GM12878 (cell line): ENCODE results near the gene MPHOSPH9. TPM values are rescaled to one million over a fixed set of nuclear protein-coding genes. Genes with fewer than 3 reads are reported as not detected.

Experiments
- ATAC-seq: fragments of 200-7000 bp; cut with Tn5 transposase; 3 replicates; pipeline ENCODE4 v1.9.1; 2020; ENCODE audit warnings: mild to moderate bottlenecking, moderate library complexity
- BruUV-seq: library from RNA; stranded (reverse); fragments of 400-500 nt; replicated peaks from 2 replicates; lab custom pipeline; 2021; lab: Mats Ljungman, UMichigan
- CTCF ChIA-PET: fragments of 300-600 bp; sonication (Branson Sonifier 250); formaldehyde crosslinking; extraction: SDS; loops from one replicate; lab custom pipeline; 2021; ENCODE audit warnings: inconsistent platforms; lab: Yijun Ruan, JAX
- POLR2A ChIA-PET: fragments of 350-600 bp; formaldehyde crosslinking; extraction: SDS; loops from one replicate; lab custom pipeline; 2021; ENCODE audit warnings: inconsistent platforms; lab: Charles Lee
- RAD21 ChIA-PET: fragments of 300-600 bp; sonication (Branson Sonifier 250); formaldehyde crosslinking; loops from one replicate; lab custom pipeline; 2023; ENCODE audit warnings: antibody characterized with exemption; ENCODE audit not compliant: unreplicated experiment; lab: Charles Lee
- SMC1A ChIA-PET: fragments of 300-600 bp; sonication (Branson Sonifier 250); formaldehyde crosslinking; loops from one replicate; lab custom pipeline; 2023; ENCODE audit not compliant: unreplicated experiment, uncharacterized antibody; lab: Charles Lee
- DNase-seq: peaks from one replicate; pipeline ENCODE4 v3.0.0-alpha.2; 2011; ENCODE audit warnings: low read depth, low spot score
- FAIRE-seq: peaks from 3 replicates; lab custom pipeline; 2011; peaks lifted over from hg19 to GRCh38; lab: Jason Lieb, UNC
- H2AFZ ChIP-seq: 2 replicates; pipeline ENCODE4 v1.6.0; 2011; ENCODE audit warnings: low read depth, low read length, control low read depth; ENCODE audit not compliant: control insufficient read depth
- H3K27ac ChIP-seq: 2 replicates; pipeline ENCODE4 v1.5.1; 2011; ENCODE audit warnings: control low read depth; ENCODE audit not compliant: control insufficient read depth, insufficient read depth
- H3K27me3 ChIP-seq, 2 experiments: replicated peaks in 1 of 2; 2 replicates each; pipeline versions ENCODE4 v1.6.0 to v1.6.1; 2011; ENCODE audit warnings: low read length in 1 of 2; ENCODE audit not compliant: control insufficient read depth in 2 of 2, insufficient read depth in 2 of 2
- H3K36me3 ChIP-seq, 2 experiments: 2 replicates each; pipeline ENCODE4 v1.5.1; 2011; ENCODE audit warnings: low read length in 1 of 2; ENCODE audit not compliant: control insufficient read depth in 2 of 2, insufficient read depth in 2 of 2
- H3K4me1 ChIP-seq: 2 replicates; pipeline ENCODE4 v1.6.1; 2011; ENCODE audit warnings: mild to moderate bottlenecking, low read length, moderate library complexity, mixed read lengths; ENCODE audit not compliant: control insufficient read depth, insufficient read depth
- H3K4me2 ChIP-seq: 2 replicates; pipeline ENCODE4 v1.6.0; 2011; ENCODE audit warnings: control low read depth; ENCODE audit not compliant: control insufficient read depth, insufficient read depth
- H3K4me3 ChIP-seq: fragments of 200-600 bp; sonication (generic); 2 replicates; pipeline ENCODE4 v1.5.1; 2016
- H3K79me2 ChIP-seq: 2 replicates; pipeline ENCODE4 v1.6.0; 2011; ENCODE audit warnings: low read length; ENCODE audit not compliant: control insufficient read depth, insufficient read depth
- H3K9ac ChIP-seq: 2 replicates; pipeline ENCODE4 v1.8.0; 2011; ENCODE audit warnings: low read length, control low read depth, mixed read lengths; ENCODE audit not compliant: control insufficient read depth, insufficient read depth
- H3K9me3 ChIP-seq: replicated peaks from 3 replicates; pipeline ENCODE4 v1.5.1; 2011; ENCODE audit warnings: mild to moderate bottlenecking, low read length; ENCODE audit not compliant: control insufficient read depth, insufficient read depth
- H4K20me1 ChIP-seq: 2 replicates; pipeline ENCODE4 v1.6.0; 2011; ENCODE audit not compliant: control insufficient read depth, insufficient read depth
- BCL3 ChIP-seq: IDR thresholded peaks from 2 replicates; pipeline ENCODE4 v1.6.1; 2011; ENCODE audit warnings: borderline replicate concordance, low read depth, mild to moderate bottlenecking, moderate library complexity, low read length; ENCODE audit not compliant: insufficient read depth, poor library complexity, severe bottlenecking
- CEBPB ChIP-seq, 2 experiments: fragments of 150-350 bp in 1 of 2; IDR thresholded peaks; 2 replicates each; pipeline ENCODE4 v1.6.1; 2012 to 2014; ENCODE audit warnings: low read depth in 2 of 2, low read length in 2 of 2, borderline replicate concordance in 1 of 2, inconsistent platforms in 1 of 2
- EP300 ChIP-seq, 2 experiments: fragments of 150-350 bp in 1 of 2; IDR thresholded peaks; 2 replicates each; pipeline ENCODE4 v1.6.1; 2011 to 2012; ENCODE audit warnings: low read depth in 2 of 2, low read length in 2 of 2, borderline replicate concordance in 1 of 2, improper control_type of control experiment in 1 of 2, inconsistent platforms in 1 of 2; ENCODE audit not compliant: control insufficient read depth in 1 of 2
- ESRRA ChIP-seq: IDR thresholded peaks from 2 replicates; pipeline ENCODE4 v1.6.1; 2012; ENCODE audit warnings: mild to moderate bottlenecking, low read length, improper control_type of control experiment
- HCFC1 ChIP-seq: fragments of 150-350 bp; IDR thresholded peaks from 2 replicates; pipeline ENCODE4 v1.6.1; 2014; ENCODE audit warnings: low read length
- HSF1 ChIP-seq: fragments of 150-350 bp; IDR thresholded peaks from 2 replicates; pipeline ENCODE4 v1.6.1; 2014; ENCODE audit warnings: mild to moderate bottlenecking, low read depth, low read length
- IKZF1 ChIP-seq: fragments of 450-650 bp; conservative IDR thresholded peaks from 2 replicates; pipeline ENCODE4 v1.6.1; 2017; ENCODE audit warnings: antibody characterized with exemption, mild to moderate bottlenecking
- MYC ChIP-seq: IDR thresholded peaks from 2 replicates; pipeline ENCODE4 v1.6.1; 2011; ENCODE audit warnings: mild to moderate bottlenecking, low read length, moderate library complexity, inconsistent platforms; ENCODE audit not compliant: insufficient read depth, insufficient replicate concordance, insufficient read length, severe bottlenecking
- PAX8 ChIP-seq: fragments of 450-650 bp; IDR thresholded peaks from 2 replicates; pipeline ENCODE4 v1.6.1; 2017; ENCODE audit warnings: mild to moderate bottlenecking, moderate library complexity
- POLR2A ChIP-seq: IDR thresholded peaks from 2 replicates; pipeline ENCODE4 v1.6.1; 2011; ENCODE audit warnings: low read depth, mild to moderate bottlenecking, low read length
- ZBTB4 ChIP-seq: fragments of 450-650 bp; formaldehyde crosslinking; IDR thresholded peaks from 2 replicates; pipeline ENCODE4 v1.4.0; 2022; ENCODE audit warnings: mild to moderate bottlenecking, moderate library complexity
- ZNF217 ChIP-seq: fragments of 450-650 bp; IDR thresholded peaks from 2 replicates; pipeline ENCODE4 v1.6.1; 2017; ENCODE audit warnings: antibody characterized with exemption, mild to moderate bottlenecking
- ZNF24 ChIP-seq: fragments of 450-650 bp; IDR thresholded peaks from 2 replicates; pipeline ENCODE4 v1.6.1; 2017; ENCODE audit warnings: antibody characterized with exemption, mild to moderate bottlenecking
- ZZZ3 ChIP-seq: IDR thresholded peaks from 2 replicates; pipeline ENCODE4 v1.6.1; 2011; ENCODE audit warnings: low read depth; ENCODE audit not compliant: control insufficient read depth, insufficient read length
- WGBS: methylation state at CpG from one replicate; pipeline ENCODE4 v1.1.6; 2016; ENCODE audit warnings: low lambda C conversion rate; ENCODE audit not compliant: insufficient replicate concordance, insufficient coverage; ENCODE audit errors: missing lambda C conversion rate; 5-methylcytosine and 5-hydroxymethylcytosine counted together
- in situ Hi-C: fragments of 300-500 bp; cut with MboI; formaldehyde crosslinking; loops from 9 replicates; pipeline ENCODE4 v1.14.3; 2018; ENCODE audit warnings: mixed read lengths
- intact Hi-C: fragments of 100-400 bp; cut with micrococcal nuclease; formaldehyde crosslinking; loops from one replicate; pipeline ENCODE4 v1.14.2; 2022; ENCODE audit not compliant: unreplicated experiment
- polyA plus RNA-seq, 11 experiments: library from polyadenylated mRNA; depleted of rRNA in 4 of 11; unstranded in 6 of 11; stranded (reverse) in 5 of 11; fragments of >200 nt; fragmentation: Nextera tagmentation in 4 of 11; fragmentation: Illumina TruSeq in 1 of 11; extraction: Ambion mirVana in 4 of 11; extraction: Trizol in 1 of 11; gene quantifications; 1 replicate in 1 of 11; 2 replicates in 10 of 11; pipeline versions ENCODE4 v1.2.1 to v1.2.3, GENCODE V29; 2011 to 2016; ENCODE audit warnings: inconsistent platforms in 2 of 11, missing spikeins in 2 of 11, low read depth in 1 of 11
- total RNA-seq, 4 experiments: library from RNA; depleted of rRNA in 3 of 4; stranded (reverse); fragments of >200 nt in 3 of 4; fragmentation: Illumina TruSeq in 1 of 4; extraction: Trizol in 1 of 4; gene quantifications; 2 replicates each; pipeline versions ENCODE4 v1.2.1 to v1.2.3, GENCODE V29; 2013 to 2021

MPHOSPH9 gene
- total and polyA plus RNA-seq, 10 of the 15 experiments (the other 5 are each of a cell fraction or from before 2014, with no cell fraction given), result 11.5 to 72.2 (median 45.7) TPM

GRCh38 chr12:123151457-123152454 is 81.2 kb downstream of the MPHOSPH9 start:
- Histone ChIP-seq H3K4me1 (no peaks in the 10 kb centered on the region), H3K9me3 (no peaks in the 10 kb centered on the region), H3K27me3 (peaks cover 0 to 4% of the 10 kb centered on the region in 2 experiments; a peak in 1 of 4 replicates), H3K4me3 (peak overlapping the region; percentile 72), H3K27ac (no peak overlapping the region), H4K20me1 (no peaks in the 10 kb centered on the region), H3K79me2 (no peaks in the 10 kb centered on the region), H3K4me2 (peak overlapping the region; percentile 92), H3K36me3 (peaks cover 2 to 4% of the 10 kb centered on the region in 2 experiments; a peak in 3 of 4 replicates), H3K9ac (peak overlapping the region; percentile 51; the same call in 1 of the 2 replicates), H2AFZ (peak overlapping the region; percentile 15; the same call in 1 of the 2 replicates)
- WGBS, result 57% methylated on average over 46 of the region's 46 CpGs
- ChIA-PET CTCF (interaction anchor here (1.1 to 1.6 kb wide), 3 partner anchors 86 to 158 kb away, joined by 3 to 5 read pairs (median 4); no protein-coding TSS in a partner anchor), RAD21 (interaction anchor here (0.9 kb wide), 1 partner anchor 85 kb away, joined by 3 read pairs; no protein-coding TSS in a partner anchor), POLR2A (no interaction called here), SMC1A (interaction anchor here (1.7 to 2.8 kb wide), 2 partner anchors 10 to 86 kb away, joined by 5 to 9 read pairs; no protein-coding TSS in a partner anchor)
- ATAC-seq, result peak; percentile 25; the same call in 2 of the 3 replicates
- intact Hi-C loops (no loop called here), in situ Hi-C loops (no loop called here)
- FAIRE-seq, result no peak
- no TSS peak for BruUV-seq
- DNase-seq, result no peak
- no peak for TF ChIP-seq ZNF217
- no peak for TF ChIP-seq EP300 (IDR thresholded peaks at IDR 0.05; ENCODE audit: borderline replicate concordance in 1 of 2, control insufficient read depth in 1 of 2, low read depth in 2 of 2, low read length in 2 of 2)
- peak; percentile 29; the same call in 1 of the 2 replicates for TF ChIP-seq POLR2A
- TF ChIP-seq ZNF24, result no peak
- no peak for TF ChIP-seq ZBTB4
- TF ChIP-seq IKZF1, result 0 out of 2 replicates have a peak, but pooled peaks have one; percentile 2
- no peak for TF ChIP-seq ZZZ3
- no peak for TF ChIP-seq HSF1
- no peak for TF ChIP-seq HCFC1
- no peak for TF ChIP-seq MYC
- no peak for TF ChIP-seq PAX8
- TF ChIP-seq CEBPB (IDR thresholded peaks at IDR 0.05; ENCODE audit: borderline replicate concordance in 1 of 2, low read depth in 2 of 2, low read length in 2 of 2), result no peak
- TF ChIP-seq BCL3, result no peak
- no peak for TF ChIP-seq ESRRA
